ENCODE data around the gene CDH4.

Gene CDH4

DNA sequence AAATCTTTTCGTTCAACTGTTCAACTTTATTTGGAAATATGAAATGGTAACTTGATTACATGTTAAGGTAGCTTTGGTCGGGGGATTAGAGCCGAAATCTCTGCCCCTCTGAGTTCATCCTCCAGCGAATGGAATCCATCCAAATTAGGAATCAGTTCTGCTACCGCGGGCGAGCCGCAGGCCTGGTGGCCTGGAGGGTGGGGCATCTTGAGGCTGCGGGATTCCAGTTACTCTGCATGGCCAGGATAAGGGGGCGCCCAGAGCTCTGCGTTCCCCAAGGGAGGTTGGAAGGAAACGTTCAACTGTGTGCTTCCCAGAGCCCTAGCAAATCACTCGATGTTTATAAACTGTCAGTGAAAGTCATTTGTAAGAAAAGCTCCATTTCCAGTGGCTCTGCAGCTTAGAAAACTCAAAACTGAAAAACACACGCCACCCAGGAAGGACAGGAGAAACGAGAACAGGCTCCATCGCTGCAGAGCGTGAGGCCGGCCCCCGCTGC, 551.4 kb downstream of the CDH4 start:
- no peak for DNase-seq

- no peak for DNase-seq
These were observed 552.1 kb downstream of the CDH4 start for GRCh38 chr20:61803915-61804751.

DNA sequence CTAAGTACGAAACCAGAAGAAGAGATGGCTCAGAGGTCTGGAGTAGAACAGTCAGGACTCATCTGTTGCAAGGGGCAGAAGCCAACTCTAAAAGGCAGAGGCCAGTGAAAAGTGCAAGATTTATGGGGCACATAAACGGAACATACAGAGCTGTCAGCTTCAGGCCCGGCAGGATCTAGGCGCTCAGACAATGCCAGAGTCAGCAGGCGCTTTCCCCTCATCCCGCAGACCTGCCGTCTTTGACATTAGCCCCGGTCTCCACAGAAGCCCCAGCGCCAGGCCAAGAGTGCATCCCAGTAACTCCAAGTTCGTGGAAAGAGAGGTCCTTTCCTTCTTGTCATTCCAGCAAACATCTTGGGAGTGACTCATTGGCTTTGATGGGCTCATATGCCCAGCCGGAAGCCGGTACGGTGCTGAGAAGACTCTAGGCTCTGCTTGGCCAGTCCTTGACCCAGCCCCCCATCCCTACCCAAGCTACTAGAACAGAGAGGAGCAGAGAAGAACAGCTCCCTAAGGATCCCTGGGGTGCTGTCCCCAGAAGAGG, 552.8 kb downstream of the CDH4 start:
- no peak for DNase-seq

DNA sequence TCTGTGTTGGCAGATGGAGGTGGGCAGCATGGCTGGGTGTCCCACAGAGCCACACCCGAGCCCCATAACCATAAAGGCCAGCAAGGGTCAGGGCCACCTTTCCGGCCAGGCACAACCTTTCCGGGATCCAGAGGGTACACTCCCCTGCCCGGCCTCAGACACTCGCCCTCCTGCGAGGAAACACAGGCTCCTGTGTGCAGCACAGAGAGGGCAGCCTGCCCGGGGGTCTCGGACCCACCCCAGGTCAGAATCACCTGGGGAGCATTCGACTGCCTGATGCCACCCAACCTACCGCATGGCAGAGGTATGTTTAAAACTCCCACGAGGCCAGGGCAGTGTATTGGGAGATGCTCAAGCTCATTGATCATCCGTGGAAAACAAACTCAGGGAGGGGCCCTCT, 553.3 kb downstream of the CDH4 start:
- no peak for DNase-seq

DNA sequence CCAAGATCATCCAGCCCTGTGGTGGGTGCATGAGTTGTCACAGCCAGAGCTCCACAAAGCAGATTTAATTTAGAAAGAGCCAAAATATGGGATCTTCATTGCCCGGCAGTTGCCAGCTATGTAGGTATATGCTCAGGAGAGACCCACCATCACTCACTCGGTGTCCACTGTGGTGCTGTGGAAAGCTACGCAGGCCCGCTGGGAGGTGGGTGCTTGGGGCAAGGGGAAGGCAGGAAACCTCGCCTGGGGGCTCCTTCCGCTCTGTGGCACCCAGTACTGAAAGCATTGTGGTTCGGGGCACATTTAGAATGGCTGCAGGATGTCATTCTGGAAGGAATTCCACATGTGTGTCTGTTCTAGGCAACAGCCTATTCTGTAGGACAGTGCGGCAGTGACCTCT, 553.7 kb downstream of the CDH4 start:
- no peak for DNase-seq

DNA sequence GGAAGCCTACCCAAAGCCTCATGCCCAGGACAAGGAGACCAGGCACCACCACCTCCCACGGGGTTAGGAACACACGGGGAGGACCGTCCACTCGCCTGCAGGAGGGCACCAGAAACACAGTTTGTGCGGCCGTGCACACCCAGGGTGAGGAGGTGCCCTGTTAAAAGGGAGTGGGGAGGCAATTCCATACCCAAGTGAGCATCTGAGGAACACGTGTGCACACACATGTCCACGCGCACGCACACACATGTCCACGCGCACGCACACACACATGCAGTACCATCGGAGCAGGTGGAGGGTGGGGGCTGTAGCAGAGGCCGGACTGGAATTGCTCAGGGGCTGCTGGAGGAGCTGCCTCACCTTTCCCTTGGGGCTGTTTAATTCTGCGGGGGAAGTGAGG, 554.3 kb downstream of the CDH4 start:
- DNase-seq: no peak

- DNase-seq: no peak
These were observed 554.9 kb downstream of the CDH4 start for GRCh38 chr20:61806995-61807394.

DNA sequence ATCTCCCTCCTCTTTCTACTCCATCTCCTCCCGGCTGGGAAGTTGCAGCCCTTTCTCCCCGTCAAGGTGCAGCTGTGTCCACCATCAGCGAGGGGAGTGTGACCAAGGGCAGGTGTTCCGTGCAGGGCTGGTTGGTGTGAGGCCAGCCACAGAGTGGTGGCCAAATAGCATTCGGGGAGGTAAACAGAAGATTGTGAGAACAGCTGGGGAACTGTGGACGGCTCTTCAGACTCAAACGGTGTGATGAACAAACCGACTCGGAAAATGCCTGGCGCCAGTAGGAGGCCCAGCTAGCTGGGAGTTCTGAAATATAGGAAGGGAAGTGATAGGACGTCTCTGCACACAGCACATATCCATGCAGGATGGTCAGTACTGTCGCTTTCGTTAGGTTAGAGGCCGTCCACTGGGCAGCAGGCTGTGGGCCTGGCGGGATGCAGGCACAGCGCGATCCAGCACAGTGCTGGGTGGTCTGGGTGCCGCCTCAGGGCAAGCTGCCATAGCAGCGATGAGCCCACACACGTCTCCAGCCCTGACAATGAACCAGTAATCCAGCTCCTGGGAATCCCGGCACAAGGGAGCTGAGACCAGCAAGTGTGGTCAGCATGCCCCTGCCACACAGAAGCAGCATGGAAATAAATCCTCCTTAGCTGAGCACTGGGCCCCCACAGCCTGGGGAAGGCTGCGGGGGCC, 555.6 kb downstream of the CDH4 start:
- DNase-seq: no peak

- DNase-seq: no peak
These were observed 556.4 kb downstream of the CDH4 start for GRCh38 chr20:61808447-61808846.

- no peak for DNase-seq
These were observed 557.1 kb downstream of the CDH4 start for GRCh38 chr20:61809006-61809770.

- no peak for DNase-seq
These were observed 558.1 kb downstream of the CDH4 start for GRCh38 chr20:61810066-61810737.

GRCh38 chr20:61810738-61811135, 558.7 kb downstream of the CDH4 start:
- DNase-seq: no peak

- no peak for DNase-seq
These were observed 559.1 kb downstream of the CDH4 start for GRCh38 chr20:61811166-61811565.

- DNase-seq: no peak
These were observed 560.2 kb downstream of the CDH4 start for GRCh38 chr20:61812121-61812844.

DNA sequence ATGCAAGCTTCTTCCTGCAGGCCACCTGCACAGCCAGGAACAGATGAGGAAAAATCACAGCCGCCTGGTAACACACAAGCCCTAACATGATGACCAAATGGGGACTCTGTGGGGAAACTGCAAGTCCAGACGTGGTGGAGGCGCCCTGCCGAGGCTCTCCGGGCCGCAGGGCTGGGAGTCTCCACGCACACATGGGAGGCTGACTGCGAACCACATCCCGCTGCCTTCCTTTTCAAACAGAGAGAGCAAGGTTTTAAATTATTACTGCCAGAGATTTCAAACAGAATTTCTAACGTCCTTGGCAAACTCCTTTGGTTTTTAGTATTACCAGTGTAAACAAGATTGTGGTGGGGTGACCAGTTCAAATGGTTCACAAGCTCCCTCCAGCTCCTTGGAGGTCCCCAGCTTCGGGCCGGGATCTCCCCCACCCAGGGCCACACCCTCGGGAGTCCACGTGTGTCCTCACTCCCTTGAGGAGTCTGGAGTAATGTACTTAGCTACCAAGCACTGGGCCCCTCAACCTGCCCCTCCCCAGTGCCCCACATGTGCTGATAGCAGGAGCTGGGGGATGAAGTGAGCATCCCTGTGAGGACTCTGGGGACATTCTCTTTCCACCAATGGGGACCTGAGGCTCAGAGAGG, 560.9 kb downstream of the CDH4 start:
- DNase-seq: no peak

GRCh38 chr20:61813791-61814190, 561.7 kb downstream of the CDH4 start:
- DNase-seq: no peak

DNA sequence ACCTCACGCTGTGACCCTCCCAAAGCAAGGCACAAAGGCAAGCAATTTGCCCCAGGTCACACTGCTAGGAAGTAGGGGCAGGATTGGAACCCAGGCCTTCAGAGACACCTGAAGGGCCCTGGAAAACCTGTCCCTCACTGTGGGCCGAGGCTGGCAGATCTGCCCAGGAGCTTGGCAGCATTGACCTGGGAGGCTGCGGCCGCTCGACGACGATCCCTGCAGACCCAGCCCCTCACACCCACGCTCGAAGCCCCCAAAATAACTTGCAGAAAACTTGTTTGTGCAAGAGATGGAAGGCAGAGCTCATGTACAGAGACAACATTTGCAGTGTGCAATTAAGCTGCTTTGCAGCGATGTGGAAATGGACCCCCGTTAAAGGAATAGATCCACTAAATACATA, 562.2 kb downstream of the CDH4 start:
- DNase-seq: no peak

- DNase-seq: no peak
These were observed 562.7 kb downstream of the CDH4 start for GRCh38 chr20:61814726-61815125.

DNA sequence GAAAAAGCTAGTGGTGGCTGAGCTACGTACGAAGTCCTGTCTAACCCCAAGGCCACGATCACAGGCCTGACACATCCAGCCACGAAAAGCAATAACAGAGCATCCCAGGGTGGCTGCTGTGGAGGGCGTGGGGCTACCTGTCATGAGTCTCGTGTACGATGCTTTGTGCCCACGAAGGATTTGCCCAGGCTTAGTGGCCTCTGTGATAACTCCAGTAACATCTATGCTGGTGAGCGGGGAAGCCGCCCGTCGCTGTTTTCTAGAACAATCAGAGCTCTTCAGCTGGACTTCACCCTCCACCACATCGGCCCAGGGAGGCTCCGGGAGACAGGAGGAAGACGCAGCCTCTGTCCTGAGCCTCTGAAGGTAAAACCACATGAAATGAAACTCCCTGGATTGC, 563.1 kb downstream of the CDH4 start:
- no peak for DNase-seq

DNA sequence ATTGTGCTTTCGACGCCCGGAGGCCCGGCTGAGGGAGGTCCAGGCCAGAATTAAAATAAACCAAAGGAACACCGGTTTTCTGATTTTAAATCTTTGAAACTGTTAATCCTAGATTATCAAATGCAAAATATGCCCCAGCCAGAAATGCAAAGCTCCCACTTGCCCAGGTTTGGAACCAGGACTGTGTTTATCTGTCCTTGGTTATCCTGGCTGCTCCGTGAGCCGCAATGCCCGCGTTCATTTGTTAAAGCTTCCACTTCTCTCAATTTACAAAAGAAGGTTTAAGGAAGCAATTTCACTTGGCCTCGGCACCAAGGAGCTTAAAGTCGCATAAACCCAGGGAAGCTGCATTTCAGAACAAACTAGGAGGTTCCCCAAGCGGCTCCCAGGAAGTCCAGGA, 563.6 kb downstream of the CDH4 start:
- DNase-seq: no peak
